Measurements from ENCODE around the gene SERPINB2. TPM values are rescaled to one million over a fixed set of nuclear protein-coding genes. Genes with fewer than 3 reads are reported as not detected.

Gene SERPINB2
- total and polyA plus RNA-seq, 10 of the 15 experiments (the other 5 are each of a cell fraction or from before 2014, with no cell fraction given) = 9.6 to 25.3 (median 14.0) TPM

DNA sequence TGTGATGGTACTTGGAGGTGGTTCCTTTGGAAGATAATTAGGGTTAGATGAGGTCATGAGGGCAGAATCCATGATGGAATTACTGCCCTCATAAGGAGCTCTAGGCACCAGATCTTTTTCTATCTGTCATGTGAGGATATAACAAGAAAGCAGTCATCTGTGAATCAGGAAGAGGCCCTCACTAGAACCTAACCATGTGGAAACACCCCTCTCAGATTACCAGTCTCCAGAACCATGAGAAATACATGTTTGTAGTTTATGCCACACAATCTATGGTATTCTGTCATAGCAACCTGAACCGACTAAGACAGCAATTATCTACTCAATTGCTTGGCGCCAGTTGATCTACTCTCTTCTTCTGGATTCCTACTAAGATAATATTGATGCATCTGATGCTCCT, 17.9 kb downstream of the SERPINB2 start (continued):
- TF ChIP-seq, protein P1, sequence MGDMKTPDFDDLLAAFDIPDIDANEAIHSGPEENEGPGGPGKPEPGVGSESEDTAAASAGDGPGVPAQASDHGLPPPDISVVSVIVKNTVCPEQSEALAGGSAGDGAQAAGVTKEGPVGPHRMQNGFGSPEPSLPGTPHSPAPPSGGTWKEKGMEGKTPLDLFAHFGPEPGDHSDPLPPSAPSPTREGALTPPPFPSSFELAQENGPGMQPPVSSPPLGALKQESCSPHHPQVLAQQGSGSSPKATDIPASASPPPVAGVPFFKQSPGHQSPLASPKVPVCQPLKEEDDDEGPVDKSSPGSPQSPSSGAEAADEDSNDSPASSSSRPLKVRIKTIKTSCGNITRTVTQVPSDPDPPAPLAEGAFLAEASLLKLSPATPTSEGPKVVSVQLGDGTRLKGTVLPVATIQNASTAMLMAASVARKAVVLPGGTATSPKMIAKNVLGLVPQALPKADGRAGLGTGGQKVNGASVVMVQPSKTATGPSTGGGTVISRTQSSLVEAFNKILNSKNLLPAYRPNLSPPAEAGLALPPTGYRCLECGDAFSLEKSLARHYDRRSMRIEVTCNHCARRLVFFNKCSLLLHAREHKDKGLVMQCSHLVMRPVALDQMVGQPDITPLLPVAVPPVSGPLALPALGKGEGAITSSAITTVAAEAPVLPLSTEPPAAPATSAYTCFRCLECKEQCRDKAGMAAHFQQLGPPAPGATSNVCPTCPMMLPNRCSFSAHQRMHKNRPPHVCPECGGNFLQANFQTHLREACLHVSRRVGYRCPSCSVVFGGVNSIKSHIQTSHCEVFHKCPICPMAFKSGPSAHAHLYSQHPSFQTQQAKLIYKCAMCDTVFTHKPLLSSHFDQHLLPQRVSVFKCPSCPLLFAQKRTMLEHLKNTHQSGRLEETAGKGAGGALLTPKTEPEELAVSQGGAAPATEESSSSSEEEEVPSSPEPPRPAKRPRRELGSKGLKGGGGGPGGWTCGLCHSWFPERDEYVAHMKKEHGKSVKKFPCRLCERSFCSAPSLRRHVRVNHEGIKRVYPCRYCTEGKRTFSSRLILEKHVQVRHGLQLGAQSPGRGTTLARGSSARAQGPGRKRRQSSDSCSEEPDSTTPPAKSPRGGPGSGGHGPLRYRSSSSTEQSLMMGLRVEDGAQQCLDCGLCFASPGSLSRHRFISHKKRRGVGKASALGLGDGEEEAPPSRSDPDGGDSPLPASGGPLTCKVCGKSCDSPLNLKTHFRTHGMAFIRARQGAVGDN (IDR thresholded peaks at IDR 0.05) = no peak
- TF ChIP-seq SMARCA5 (IDR thresholded peaks at IDR 0.05) (no peak), BMI1 (IDR thresholded peaks at IDR 0.05; ENCODE audit: borderline replicate concordance) (no peak), PAX5 (IDR thresholded peaks at IDR 0.05; ENCODE audit: borderline replicate concordance, low read depth, low read length) (peak; percentile 20; the same call in 1 of the 2 replicates), BRCA1 (IDR thresholded peaks at IDR 0.05; ENCODE audit: low read depth, low read length) (no peak), CREM (IDR thresholded peaks at IDR 0.05; ENCODE audit: low read depth) (no peak)
- TF ChIP-seq, protein P2, sequence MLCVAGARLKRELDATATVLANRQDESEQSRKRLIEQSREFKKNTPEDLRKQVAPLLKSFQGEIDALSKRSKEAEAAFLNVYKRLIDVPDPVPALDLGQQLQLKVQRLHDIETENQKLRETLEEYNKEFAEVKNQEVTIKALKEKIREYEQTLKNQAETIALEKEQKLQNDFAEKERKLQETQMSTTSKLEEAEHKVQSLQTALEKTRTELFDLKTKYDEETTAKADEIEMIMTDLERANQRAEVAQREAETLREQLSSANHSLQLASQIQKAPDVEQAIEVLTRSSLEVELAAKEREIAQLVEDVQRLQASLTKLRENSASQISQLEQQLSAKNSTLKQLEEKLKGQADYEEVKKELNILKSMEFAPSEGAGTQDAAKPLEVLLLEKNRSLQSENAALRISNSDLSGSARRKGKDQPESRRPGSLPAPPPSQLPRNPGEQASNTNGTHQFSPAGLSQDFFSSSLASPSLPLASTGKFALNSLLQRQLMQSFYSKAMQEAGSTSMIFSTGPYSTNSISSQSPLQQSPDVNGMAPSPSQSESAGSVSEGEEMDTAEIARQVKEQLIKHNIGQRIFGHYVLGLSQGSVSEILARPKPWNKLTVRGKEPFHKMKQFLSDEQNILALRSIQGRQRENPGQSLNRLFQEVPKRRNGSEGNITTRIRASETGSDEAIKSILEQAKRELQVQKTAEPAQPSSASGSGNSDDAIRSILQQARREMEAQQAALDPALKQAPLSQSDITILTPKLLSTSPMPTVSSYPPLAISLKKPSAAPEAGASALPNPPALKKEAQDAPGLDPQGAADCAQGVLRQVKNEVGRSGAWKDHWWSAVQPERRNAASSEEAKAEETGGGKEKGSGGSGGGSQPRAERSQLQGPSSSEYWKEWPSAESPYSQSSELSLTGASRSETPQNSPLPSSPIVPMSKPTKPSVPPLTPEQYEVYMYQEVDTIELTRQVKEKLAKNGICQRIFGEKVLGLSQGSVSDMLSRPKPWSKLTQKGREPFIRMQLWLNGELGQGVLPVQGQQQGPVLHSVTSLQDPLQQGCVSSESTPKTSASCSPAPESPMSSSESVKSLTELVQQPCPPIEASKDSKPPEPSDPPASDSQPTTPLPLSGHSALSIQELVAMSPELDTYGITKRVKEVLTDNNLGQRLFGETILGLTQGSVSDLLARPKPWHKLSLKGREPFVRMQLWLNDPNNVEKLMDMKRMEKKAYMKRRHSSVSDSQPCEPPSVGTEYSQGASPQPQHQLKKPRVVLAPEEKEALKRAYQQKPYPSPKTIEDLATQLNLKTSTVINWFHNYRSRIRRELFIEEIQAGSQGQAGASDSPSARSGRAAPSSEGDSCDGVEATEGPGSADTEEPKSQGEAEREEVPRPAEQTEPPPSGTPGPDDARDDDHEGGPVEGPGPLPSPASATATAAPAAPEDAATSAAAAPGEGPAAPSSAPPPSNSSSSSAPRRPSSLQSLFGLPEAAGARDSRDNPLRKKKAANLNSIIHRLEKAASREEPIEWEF (IDR thresholded peaks at IDR 0.05; ENCODE audit: insufficient replicate concordance, low read depth, low read length) = no peak

Data from GM12878 (cell line).